Mononuclear cell (primary cell): ENCODE results near the gene G6PC2. TPM values are rescaled to one million over a fixed set of nuclear protein-coding genes. Genes with fewer than 3 reads are reported as not detected.
"Not testable (repeated sequence)": the region's sequence is repeated elsewhere in the genome, so short reads cannot be mapped to it uniquely, and the experiment has no call there.

Experiments
- H3K27me3 ChIP-seq: 2 replicates; pipeline ENCODE4 v1.6.0; 2011; ENCODE audit warnings: low read length, control low read depth; ENCODE audit not compliant: insufficient read depth
- H3K4me1 ChIP-seq: 2 replicates; pipeline ENCODE4 v1.5.1; 2011; ENCODE audit warnings: mild to moderate bottlenecking, low read length, control low read depth; ENCODE audit not compliant: insufficient read depth
- H3K4me3 ChIP-seq: 2 replicates; pipeline ENCODE4 v1.5.1; 2011; ENCODE audit warnings: mild to moderate bottlenecking, low read length, moderate library complexity
- H3K9me3 ChIP-seq: 2 replicates; pipeline ENCODE4 v1.5.1; 2011; ENCODE audit warnings: low read depth, mild to moderate bottlenecking, control low read depth, low read length
- total RNA-seq: library from RNA; depleted of rRNA; stranded (reverse); fragments of >200 nt; gene quantifications from one replicate; pipeline ENCODE4 v1.2.3, GENCODE V29; 2012

Gene G6PC2
- total RNA-seq, 1 donor: not detected

DNA sequence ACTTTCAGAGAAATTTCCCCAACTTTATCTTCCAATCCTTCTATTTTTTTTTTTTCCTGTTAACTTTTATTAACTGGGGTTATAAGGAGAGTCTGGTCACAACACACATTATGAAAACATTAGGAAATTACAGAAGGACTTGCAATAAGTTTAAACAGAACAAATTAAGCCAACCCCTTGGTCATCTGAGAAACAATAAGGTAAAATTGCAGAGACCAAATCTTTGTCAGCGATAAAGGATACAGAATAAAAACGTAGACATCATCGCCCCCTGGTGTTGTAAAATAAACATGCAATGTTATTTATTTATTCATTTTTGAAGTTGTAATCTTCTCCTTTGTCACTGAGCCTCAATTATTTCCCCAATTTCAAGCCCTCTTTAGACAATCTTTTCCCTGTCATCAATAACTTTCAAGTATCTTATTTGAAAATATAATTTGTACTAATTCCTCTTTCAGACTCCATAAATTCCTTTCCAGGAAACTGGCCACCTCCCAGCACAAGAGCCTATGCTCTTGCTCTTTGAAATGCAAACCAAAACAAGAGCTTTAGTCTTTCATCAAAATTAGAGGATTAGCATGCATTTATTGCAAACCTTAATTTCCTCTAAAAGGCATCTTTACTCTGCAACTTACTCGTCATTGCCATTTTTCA, 19.5 kb downstream of the G6PC2 start:
- no peak overlapping the region for H3K4me3 ChIP-seq
- no peaks in the 10 kb centered on the region for H3K27me3 ChIP-seq
- H3K9me3 ChIP-seq: peaks cover under 1% of the 10 kb centered on the region
- no peaks in the 10 kb centered on the region for H3K4me1 ChIP-seq

DNA sequence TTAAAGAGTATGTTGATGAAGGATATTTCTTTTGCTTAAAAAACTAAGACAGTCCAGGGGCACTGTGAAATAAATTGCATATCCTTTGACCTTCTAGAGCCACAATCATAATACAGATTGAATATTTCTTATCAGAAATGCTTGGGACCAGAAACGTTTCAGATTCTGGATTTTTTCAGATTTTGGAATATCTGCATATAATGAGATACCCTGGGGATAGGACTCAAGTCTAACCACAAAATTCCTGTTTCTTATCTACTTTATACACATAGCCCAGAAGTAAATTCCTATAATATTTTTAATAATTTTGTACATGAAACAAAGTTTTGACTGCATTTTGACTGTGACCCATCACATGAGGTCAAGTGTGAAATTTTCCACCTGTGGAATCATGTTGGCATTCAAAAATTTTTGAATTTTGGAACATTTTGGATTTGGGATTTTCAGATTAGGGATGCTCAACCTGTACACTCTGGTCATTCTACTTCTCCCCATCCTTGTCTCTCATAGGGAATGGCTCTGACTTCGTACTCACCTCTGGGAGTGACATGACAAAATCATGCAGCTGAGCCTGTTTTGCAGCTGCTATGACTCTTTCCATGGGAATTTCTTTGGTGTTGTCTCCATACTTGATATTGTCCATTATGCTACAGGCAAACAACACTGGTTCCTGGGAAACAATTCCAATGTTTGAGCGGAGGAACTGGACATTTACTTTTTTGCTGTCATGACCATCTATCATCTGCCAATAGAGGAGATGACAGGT, 25.7 kb downstream of the G6PC2 start:
- no peaks in the 10 kb centered on the region for H3K4me1 ChIP-seq

DNA sequence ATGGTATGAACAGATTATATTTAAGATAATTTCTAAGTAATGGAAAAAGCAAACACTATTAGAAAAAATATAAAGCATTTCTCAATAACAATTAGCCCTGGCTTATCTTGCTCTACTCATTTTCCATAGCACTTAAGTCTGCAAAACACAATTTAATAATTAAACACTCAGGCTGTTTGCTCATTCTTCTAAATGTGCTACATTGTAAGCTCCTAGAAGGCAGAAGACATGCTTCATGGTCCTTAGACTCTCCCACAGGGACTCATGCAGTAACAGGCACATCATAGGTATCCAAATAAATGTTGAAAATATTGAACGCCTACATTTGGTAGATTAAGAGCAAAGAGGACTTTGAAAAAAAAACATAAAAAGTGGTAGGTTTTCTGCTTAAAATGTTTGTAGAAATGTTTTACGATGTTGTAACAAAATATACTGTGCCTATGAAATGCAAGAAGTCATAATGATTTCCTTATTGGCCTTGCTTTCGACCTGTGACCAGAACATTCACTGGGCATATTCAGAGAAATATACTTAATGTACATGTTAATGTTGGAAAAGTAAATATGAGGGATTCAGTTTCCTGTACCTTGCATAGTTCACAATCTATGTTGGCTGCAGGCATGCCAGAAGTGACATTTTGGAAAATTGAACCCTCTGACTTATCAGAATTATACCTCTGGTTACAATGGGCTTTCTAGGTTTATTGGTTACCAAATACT, 27.2 kb downstream of the G6PC2 start:
- Histone ChIP-seq H3K4me1 (no peaks in the 10 kb centered on the region), H3K9me3 (no peaks in the 10 kb centered on the region), H3K27me3 (no peaks in the 10 kb centered on the region), H3K4me3 (no peak overlapping the region)

More for the DNA sequence above, 25.7 kb downstream of the G6PC2 start:
- Histone ChIP-seq H3K4me3 (no peak overlapping the region), H3K27me3 (no peaks in the 10 kb centered on the region), H3K9me3 (no peaks in the 10 kb centered on the region)

- no peaks in the 10 kb centered on the region for H3K27me3 ChIP-seq
- no peaks in the 10 kb centered on the region for H3K4me1 ChIP-seq
- no peaks in the 10 kb centered on the region for H3K9me3 ChIP-seq
- H3K4me3 ChIP-seq: no peak overlapping the region
These were observed 27.9 kb downstream of the G6PC2 start for GRCh38 chr2:168929031-168929430.

- Histone ChIP-seq H3K4me3 (no peak overlapping the region), H3K4me1 (no peaks in the 10 kb centered on the region), H3K27me3 (no peaks in the 10 kb centered on the region), H3K9me3 (no peaks in the 10 kb centered on the region)
These were observed 29.2 kb downstream of the G6PC2 start for GRCh38 chr2:168930242-168930641.

DNA sequence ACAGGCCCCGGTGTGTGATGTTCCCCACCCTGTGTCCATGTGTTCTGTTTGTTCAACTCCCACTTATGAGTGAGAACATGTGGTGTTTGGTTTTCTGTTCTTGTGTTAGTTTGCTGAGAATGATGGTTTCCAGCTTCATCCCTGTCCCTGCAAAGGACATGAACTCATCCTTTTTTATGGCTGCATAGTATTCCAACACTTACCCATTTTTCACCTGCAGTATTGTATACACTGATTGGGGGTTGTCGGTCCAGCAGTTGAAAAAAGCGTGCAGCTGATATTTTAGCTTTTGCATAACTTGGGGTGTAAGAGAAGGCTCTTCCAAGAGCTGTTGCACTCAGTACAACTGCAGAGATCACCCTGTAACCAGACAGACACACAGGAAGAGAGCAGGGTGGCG, 31.1 kb downstream of the G6PC2 start:
- not testable (repeated sequence) for H3K4me1 ChIP-seq, H3K27me3 ChIP-seq, H3K9me3 ChIP-seq, H3K4me3 ChIP-seq

GRCh38 chr2:168934826-168935225, 33.7 kb downstream of the G6PC2 start:
- Histone ChIP-seq H3K4me1 (no peaks in the 10 kb centered on the region), H3K9me3 (no peaks in the 10 kb centered on the region), H3K27me3 (no peaks in the 10 kb centered on the region), H3K4me3 (no peak overlapping the region)

GRCh38 chr2:168935810-168936581, 34.9 kb downstream of the G6PC2 start:
- no peaks in the 10 kb centered on the region for H3K4me1 ChIP-seq

GRCh38 chr2:168939061-168939460, 38.0 kb downstream of the G6PC2 start:
- H3K4me1 ChIP-seq: no peaks in the 10 kb centered on the region
- no peaks in the 10 kb centered on the region for H3K9me3 ChIP-seq
- H3K27me3 ChIP-seq: no peaks in the 10 kb centered on the region
- no peak overlapping the region for H3K4me3 ChIP-seq

More at GRCh38 chr2:168935810-168936581, 34.9 kb downstream of the G6PC2 start:
- H3K4me3 ChIP-seq: peak overlapping the region; percentile 8
- H3K9me3 ChIP-seq: no peaks in the 10 kb centered on the region
- no peaks in the 10 kb centered on the region for H3K27me3 ChIP-seq

DNA sequence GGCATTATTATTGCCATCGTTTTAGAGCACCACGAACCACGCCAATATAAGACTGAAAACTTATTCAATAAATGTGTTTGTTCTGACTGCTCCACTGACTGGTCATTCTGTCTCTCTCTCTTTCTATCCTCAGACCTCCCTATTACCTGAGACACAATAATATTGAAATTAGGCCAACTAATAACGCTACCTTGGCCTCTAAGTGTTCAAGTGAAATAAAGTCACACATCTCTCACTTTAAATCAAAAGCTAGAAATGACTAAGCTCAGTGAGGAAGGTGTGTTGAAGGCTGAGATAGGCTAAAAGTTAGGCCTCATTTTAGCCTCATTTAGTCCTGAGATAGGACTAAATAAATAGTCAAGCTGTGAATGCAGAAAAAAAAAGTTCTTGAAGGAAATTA, 38.8 kb downstream of the G6PC2 start:
- Histone ChIP-seq H3K4me1 (no peaks in the 10 kb centered on the region), H3K27me3 (no peaks in the 10 kb centered on the region), H3K9me3 (no peaks in the 10 kb centered on the region), H3K4me3 (no peak overlapping the region)

DNA sequence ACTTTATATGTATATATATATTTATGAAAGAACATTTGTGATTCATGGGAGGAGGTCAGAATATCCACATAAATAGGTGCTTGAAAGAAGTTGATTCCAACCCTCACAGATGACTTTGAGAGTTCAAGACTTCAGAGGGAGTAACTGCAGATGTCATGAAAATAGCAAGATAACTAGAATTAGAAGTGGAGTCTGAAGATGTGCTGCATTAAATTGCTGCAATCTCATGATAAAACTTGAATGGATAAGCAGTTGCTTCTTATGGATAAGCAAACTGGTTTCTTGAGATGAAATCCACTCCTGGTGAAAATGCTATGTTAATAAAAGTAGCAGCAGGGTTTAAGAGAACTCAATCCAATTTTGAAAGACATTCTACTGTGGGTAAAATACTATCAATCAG, 40.2 kb downstream of the G6PC2 start:
- Histone ChIP-seq H3K9me3 (no peaks in the 10 kb centered on the region), H3K4me3 (no peak overlapping the region), H3K27me3 (no peaks in the 10 kb centered on the region), H3K4me1 (no peaks in the 10 kb centered on the region)

GRCh38 chr2:168944065-168944464, 43.0 kb downstream of the G6PC2 start:
- Histone ChIP-seq H3K4me1 (no peaks in the 10 kb centered on the region), H3K9me3 (no peaks in the 10 kb centered on the region)

GRCh38 chr2:168945508-168945907, 44.4 kb downstream of the G6PC2 start:
- no peaks in the 10 kb centered on the region for H3K27me3 ChIP-seq
- H3K9me3 ChIP-seq: no peaks in the 10 kb centered on the region
- no peaks in the 10 kb centered on the region for H3K4me1 ChIP-seq
- no peak overlapping the region for H3K4me3 ChIP-seq

More at GRCh38 chr2:168944065-168944464, 43.0 kb downstream of the G6PC2 start:
- no peak overlapping the region for H3K4me3 ChIP-seq
- no peaks in the 10 kb centered on the region for H3K27me3 ChIP-seq

DNA sequence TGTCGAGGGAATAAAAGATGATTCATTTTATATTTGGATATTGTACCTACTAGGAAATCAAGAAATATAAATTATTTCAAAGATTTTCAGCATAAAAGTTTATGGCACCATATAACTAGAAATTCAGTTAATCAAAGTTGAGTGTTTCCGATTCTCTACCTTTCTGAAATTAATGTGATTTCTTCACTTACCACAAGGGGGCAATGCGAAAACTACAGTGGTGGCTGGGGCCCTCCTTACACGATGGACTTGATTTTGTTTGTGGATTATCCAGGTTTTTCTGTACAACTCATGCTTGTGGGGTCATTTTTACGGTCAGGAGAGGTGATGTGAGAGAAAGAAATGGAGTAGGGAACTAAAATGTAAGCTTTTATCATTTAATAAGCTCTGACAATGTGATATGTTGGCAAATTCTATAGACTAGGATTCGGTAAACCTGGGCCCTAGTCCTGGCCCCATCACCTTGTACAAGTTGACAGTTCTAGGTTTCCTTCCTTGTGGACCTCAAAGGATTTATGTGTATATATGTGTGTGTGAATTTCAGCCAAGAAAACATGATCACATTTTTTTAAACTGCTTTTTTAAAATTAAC, 47.6 kb downstream of the G6PC2 start:
- Histone ChIP-seq H3K9me3 (peaks cover 11% of the 10 kb centered on the region), H3K27me3 (no peaks in the 10 kb centered on the region), H3K4me3 (no peak overlapping the region), H3K4me1 (no peaks in the 10 kb centered on the region)
